Neural cell (in vitro differentiated cells): ENCODE results near the gene COG5.

ENCODE experiments used
- MXI1 ChIP-seq: fragments of 450-650 bp; conservative IDR thresholded peaks from 2 replicates; pipeline ENCODE4 v1.6.1; 2014; ENCODE audit warnings: antibody characterized with exemption, mild to moderate bottlenecking; ENCODE audit not compliant: poor library complexity, severe bottlenecking
- TF ChIP-seq, protein P1 (sequence below): fragments of 450-650 bp; IDR thresholded peaks from 2 replicates; pipeline ENCODE4 v1.5.1; 2014; ENCODE audit warnings: antibody characterized with exemption, mild to moderate bottlenecking, moderate library complexity; ENCODE audit not compliant: poor library complexity, severe bottlenecking
- TF ChIP-seq, protein P2 (sequence below): IDR thresholded peaks from 2 replicates; pipeline ENCODE4 v1.6.1; 2012; ENCODE audit warnings: borderline replicate concordance

GRCh38 chr7:107538001-107538400 lies 25.7 kb downstream of the COG5 start:
- TF ChIP-seq, protein P1, sequence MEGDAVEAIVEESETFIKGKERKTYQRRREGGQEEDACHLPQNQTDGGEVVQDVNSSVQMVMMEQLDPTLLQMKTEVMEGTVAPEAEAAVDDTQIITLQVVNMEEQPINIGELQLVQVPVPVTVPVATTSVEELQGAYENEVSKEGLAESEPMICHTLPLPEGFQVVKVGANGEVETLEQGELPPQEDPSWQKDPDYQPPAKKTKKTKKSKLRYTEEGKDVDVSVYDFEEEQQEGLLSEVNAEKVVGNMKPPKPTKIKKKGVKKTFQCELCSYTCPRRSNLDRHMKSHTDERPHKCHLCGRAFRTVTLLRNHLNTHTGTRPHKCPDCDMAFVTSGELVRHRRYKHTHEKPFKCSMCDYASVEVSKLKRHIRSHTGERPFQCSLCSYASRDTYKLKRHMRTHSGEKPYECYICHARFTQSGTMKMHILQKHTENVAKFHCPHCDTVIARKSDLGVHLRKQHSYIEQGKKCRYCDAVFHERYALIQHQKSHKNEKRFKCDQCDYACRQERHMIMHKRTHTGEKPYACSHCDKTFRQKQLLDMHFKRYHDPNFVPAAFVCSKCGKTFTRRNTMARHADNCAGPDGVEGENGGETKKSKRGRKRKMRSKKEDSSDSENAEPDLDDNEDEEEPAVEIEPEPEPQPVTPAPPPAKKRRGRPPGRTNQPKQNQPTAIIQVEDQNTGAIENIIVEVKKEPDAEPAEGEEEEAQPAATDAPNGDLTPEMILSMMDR, result no peak
- TF ChIP-seq, protein P2, sequence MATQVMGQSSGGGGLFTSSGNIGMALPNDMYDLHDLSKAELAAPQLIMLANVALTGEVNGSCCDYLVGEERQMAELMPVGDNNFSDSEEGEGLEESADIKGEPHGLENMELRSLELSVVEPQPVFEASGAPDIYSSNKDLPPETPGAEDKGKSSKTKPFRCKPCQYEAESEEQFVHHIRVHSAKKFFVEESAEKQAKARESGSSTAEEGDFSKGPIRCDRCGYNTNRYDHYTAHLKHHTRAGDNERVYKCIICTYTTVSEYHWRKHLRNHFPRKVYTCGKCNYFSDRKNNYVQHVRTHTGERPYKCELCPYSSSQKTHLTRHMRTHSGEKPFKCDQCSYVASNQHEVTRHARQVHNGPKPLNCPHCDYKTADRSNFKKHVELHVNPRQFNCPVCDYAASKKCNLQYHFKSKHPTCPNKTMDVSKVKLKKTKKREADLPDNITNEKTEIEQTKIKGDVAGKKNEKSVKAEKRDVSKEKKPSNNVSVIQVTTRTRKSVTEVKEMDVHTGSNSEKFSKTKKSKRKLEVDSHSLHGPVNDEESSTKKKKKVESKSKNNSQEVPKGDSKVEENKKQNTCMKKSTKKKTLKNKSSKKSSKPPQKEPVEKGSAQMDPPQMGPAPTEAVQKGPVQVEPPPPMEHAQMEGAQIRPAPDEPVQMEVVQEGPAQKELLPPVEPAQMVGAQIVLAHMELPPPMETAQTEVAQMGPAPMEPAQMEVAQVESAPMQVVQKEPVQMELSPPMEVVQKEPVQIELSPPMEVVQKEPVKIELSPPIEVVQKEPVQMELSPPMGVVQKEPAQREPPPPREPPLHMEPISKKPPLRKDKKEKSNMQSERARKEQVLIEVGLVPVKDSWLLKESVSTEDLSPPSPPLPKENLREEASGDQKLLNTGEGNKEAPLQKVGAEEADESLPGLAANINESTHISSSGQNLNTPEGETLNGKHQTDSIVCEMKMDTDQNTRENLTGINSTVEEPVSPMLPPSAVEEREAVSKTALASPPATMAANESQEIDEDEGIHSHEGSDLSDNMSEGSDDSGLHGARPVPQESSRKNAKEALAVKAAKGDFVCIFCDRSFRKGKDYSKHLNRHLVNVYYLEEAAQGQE, result no peak
- no peak for TF ChIP-seq MXI1
